DOHH2 (cell line): ENCODE results near the gene TAF6L.

ENCODE experiments used
- EZH2phosphoT487 ChIP-seq: fragments of 200-600 bp; sonication (generic); IDR thresholded peaks from 2 replicates; pipeline ENCODE4 v1.6.1; 2017; ENCODE audit warnings: borderline replicate concordance, mild to moderate bottlenecking, antibody characterized with exemption, low read length, moderate library complexity, mixed read lengths
- TF ChIP-seq, protein P1 (sequence below): fragments of 200-600 bp; sonication (generic); IDR thresholded peaks from one replicate; pipeline ENCODE4 v1.5.1; 2014; ENCODE audit warnings: antibody characterized with exemption, mild to moderate bottlenecking, low read depth, low read length; ENCODE audit not compliant: poor library complexity, severe bottlenecking

DNA sequence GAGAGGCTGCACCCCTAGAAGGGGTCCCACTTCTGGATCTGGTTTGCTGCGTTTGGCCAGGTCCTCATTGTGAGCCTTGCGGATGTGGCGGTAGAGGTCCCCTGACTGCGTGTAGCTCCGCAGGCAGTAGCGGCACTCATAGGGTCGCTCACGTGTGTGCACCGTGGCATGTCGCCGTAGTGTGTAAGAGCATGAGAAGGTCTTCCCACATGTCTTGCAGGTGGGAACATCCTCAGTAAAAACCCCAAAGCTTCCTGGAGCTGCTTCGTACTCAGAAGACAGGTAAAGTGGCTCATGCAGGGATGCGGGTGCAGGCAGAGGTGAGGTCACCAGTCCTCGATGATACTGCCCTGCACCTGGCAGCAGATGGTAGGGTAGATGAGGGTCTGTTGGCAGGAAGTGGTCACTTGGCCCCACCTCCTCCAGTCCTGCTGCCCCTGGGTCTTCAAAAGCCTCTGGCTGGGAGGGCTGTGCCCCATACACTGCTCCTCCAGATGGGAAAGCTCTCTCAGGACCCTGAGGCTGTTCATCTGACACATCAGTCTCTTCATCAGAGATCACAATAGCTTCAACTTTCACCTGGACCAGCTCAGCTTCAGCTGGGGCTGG, 18.9 kb upstream of the TAF6L start:
- TF ChIP-seq EZH2phosphoT487, result no peak
- TF ChIP-seq, protein P1, sequence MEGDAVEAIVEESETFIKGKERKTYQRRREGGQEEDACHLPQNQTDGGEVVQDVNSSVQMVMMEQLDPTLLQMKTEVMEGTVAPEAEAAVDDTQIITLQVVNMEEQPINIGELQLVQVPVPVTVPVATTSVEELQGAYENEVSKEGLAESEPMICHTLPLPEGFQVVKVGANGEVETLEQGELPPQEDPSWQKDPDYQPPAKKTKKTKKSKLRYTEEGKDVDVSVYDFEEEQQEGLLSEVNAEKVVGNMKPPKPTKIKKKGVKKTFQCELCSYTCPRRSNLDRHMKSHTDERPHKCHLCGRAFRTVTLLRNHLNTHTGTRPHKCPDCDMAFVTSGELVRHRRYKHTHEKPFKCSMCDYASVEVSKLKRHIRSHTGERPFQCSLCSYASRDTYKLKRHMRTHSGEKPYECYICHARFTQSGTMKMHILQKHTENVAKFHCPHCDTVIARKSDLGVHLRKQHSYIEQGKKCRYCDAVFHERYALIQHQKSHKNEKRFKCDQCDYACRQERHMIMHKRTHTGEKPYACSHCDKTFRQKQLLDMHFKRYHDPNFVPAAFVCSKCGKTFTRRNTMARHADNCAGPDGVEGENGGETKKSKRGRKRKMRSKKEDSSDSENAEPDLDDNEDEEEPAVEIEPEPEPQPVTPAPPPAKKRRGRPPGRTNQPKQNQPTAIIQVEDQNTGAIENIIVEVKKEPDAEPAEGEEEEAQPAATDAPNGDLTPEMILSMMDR, result no peak
